K562 (cell line): ENCODE measurements around the gene TIMM23. TPM values are rescaled to one million over a fixed set of nuclear protein-coding genes. Genes with fewer than 3 reads are reported as not detected.

Source experiments
- ATAC-seq: fragments of 200-7000 bp; cut with Tn5 transposase; 3 replicates; pipeline ENCODE4 v1.9.1; 2020; ENCODE audit warnings: moderate library complexity
- BruUV-seq: library from RNA; stranded (reverse); fragments of 400-500 nt; replicated peaks from 2 replicates; lab custom pipeline; 2021; lab: Mats Ljungman, UMichigan
- CTCF ChIA-PET: fragments of 300-600 bp; formaldehyde crosslinking; extraction: SDS; loops from one replicate; lab custom pipeline; 2021; ENCODE audit warnings: low intra/inter-chr PET ratio; lab: Yijun Ruan, JAX
- POLR2A ChIA-PET: fragments of 300-600, 350-650 bp; sonication (Branson Sonifier 250); formaldehyde crosslinking; extraction: SDS; loops from one replicate; lab custom pipeline; 2021; ENCODE audit warnings: antibody characterized with exemption, inconsistent platforms; lab: Yijun Ruan, JAX
- DNase-seq, 4 experiments: peaks; one replicate each; pipeline versions ENCODE4 v3.0.0 to v3.0.0-alpha.2; 2011 to 2018; ENCODE audit warnings: low spot score in 3 of 4, mixed read lengths in 3 of 4; ENCODE audit errors: extremely low read depth in 1 of 4
- FAIRE-seq: peaks from 2 replicates; lab custom pipeline; 2011; peaks lifted over from hg19 to GRCh38; lab: Jason Lieb, UNC
- H2AFZ ChIP-seq: 2 replicates; pipeline ENCODE4 v1.6.0; 2011; ENCODE audit warnings: low read depth, low read length, control low read depth, inconsistent platforms
- H3K27ac ChIP-seq: fragments of 200-600 bp; 3 replicates; pipeline ENCODE4 v1.8.0; 2011; ENCODE audit warnings: low read depth, mild to moderate bottlenecking, control low read depth, inconsistent platforms, low read length, moderate library complexity, mixed read lengths; ENCODE audit errors: extremely low read depth
- H3K27me3 ChIP-seq, 2 experiments: fragments of 300-600 bp in 1 of 2; 2 replicates in 1 of 2; 3 replicates in 1 of 2; pipeline versions ENCODE4 v1.6.0 to v1.8.0; 2011; ENCODE audit warnings: inconsistent platforms in 2 of 2, low read length in 2 of 2, mild to moderate bottlenecking in 1 of 2, mixed read lengths in 1 of 2, moderate library complexity in 1 of 2; ENCODE audit not compliant: control insufficient read depth in 2 of 2, insufficient read depth in 2 of 2
- H3K36me3 ChIP-seq: fragments of 300-600 bp; 3 replicates; pipeline ENCODE4 v1.8.0; 2011; ENCODE audit warnings: mild to moderate bottlenecking, low read length, inconsistent platforms; ENCODE audit not compliant: control insufficient read depth, insufficient read depth
- H3K4me1 ChIP-seq, 2 experiments: fragments of 200-600 bp in 1 of 2; replicated peaks in 1 of 2; 2 replicates in 1 of 2; 3 replicates in 1 of 2; pipeline versions ENCODE4 v1.5.1 to v1.8.0; 2011; ENCODE audit warnings: inconsistent platforms in 2 of 2, low read length in 2 of 2, mild to moderate bottlenecking in 1 of 2, mixed read lengths in 1 of 2, moderate library complexity in 1 of 2; ENCODE audit not compliant: control insufficient read depth in 2 of 2, insufficient read depth in 2 of 2
- H3K4me2 ChIP-seq: 2 replicates; pipeline ENCODE4 v1.6.1; 2011; ENCODE audit warnings: low read length, control low read depth, inconsistent platforms, mixed read lengths; ENCODE audit not compliant: insufficient read depth
- H3K4me3 ChIP-seq: fragments of 200-600 bp; sonication (generic), shearing (Covaris generic); 2 replicates; pipeline ENCODE4 v1.5.1; 2016; ENCODE audit warnings: control low read depth, inconsistent platforms
- H3K79me2 ChIP-seq: fragments of 200-600 bp; 3 replicates; pipeline ENCODE4 v1.8.0; 2011; ENCODE audit warnings: low read length, inconsistent platforms; ENCODE audit not compliant: control insufficient read depth, insufficient read depth
- H3K9ac ChIP-seq, 2 experiments: 2 replicates each; pipeline versions ENCODE4 v1.6.0 to v1.6.1; 2011; ENCODE audit warnings: low read depth in 2 of 2, low read length in 2 of 2, control low read depth in 1 of 2, inconsistent platforms in 1 of 2, mild to moderate bottlenecking in 1 of 2, mixed read lengths in 1 of 2; ENCODE audit not compliant: insufficient read depth in 1 of 2
- H3K9me1 ChIP-seq: one replicate; pipeline ENCODE4 v1.6.0; 2011; ENCODE audit warnings: inconsistent platforms, mild to moderate bottlenecking, low read length, moderate library complexity; ENCODE audit not compliant: control insufficient read depth, insufficient read depth
- H3K9me3 ChIP-seq: replicated peaks from 2 replicates; pipeline ENCODE4 v1.5.1; 2011; ENCODE audit warnings: low read depth, low read length, inconsistent platforms; ENCODE audit not compliant: control insufficient read depth, insufficient read depth
- H4K20me1 ChIP-seq: replicated peaks from 2 replicates; pipeline ENCODE4 v1.6.1; 2011; ENCODE audit warnings: low read length, inconsistent platforms, mixed read lengths; ENCODE audit not compliant: control insufficient read depth, insufficient read depth
- CBX5 ChIP-seq: IDR thresholded peaks from 2 replicates; pipeline ENCODE4 v1.6.1; 2014; ENCODE audit warnings: low read depth, borderline replicate concordance
- FOXA3 ChIP-seq, 2 experiments: fragments of 450-650 bp in 1 of 2; sonication (generic) in 1 of 2; formaldehyde crosslinking; IDR thresholded peaks in 1 of 2; conservative IDR thresholded peaks in 1 of 2; 2 replicates each; pipeline versions ENCODE4 v1.4.0 to v1.8.0; 2020 to 2022; ENCODE audit warnings: mild to moderate bottlenecking in 2 of 2, missing genetic modification reagents in 1 of 2
- FOXM1 ChIP-seq, 2 experiments: fragments of 450-650 bp in 1 of 2; sonication (generic) in 1 of 2; formaldehyde crosslinking in 1 of 2; IDR thresholded peaks; 2 replicates each; pipeline versions ENCODE4 v1.6.1 to v1.9.0; 2017 to 2022; ENCODE audit warnings: low read depth in 2 of 2, mild to moderate bottlenecking in 2 of 2, missing genetic modification reagents in 1 of 2, moderate library complexity in 1 of 2
- FUS ChIP-seq: fragments of 200-400 bp; formaldehyde crosslinking; optimal IDR thresholded peaks from 2 replicates; pipeline ENCODE3; 2017; ENCODE audit warnings: low read depth, low read length
- HNRNPK ChIP-seq: fragments of 200-400 bp; formaldehyde crosslinking; IDR thresholded peaks from one replicate; pipeline ENCODE4 v1.6.1; 2018; ENCODE audit warnings: mild to moderate bottlenecking, low read depth, low read length; ENCODE audit not compliant: poor library complexity, severe bottlenecking
- MEF2D ChIP-seq: conservative IDR thresholded peaks from 2 replicates; pipeline ENCODE4 v1.6.1; 2016; ENCODE audit warnings: low read depth, missing genetic modification characterization, missing compliant biosample characterization
- PCBP2 ChIP-seq: fragments of 200-400 bp; formaldehyde crosslinking; IDR thresholded peaks from 2 replicates; pipeline ENCODE4 v1.6.1; 2018; ENCODE audit warnings: low read length, low read depth, mild to moderate bottlenecking, moderate library complexity; ENCODE audit not compliant: poor library complexity, severe bottlenecking
- PRDM10 ChIP-seq: fragments of 450-650 bp; IDR thresholded peaks from 2 replicates; pipeline ENCODE4 v1.6.1; 2018; ENCODE audit not compliant: partially characterized antibody
- RAD51 ChIP-seq: fragments of 450-650 bp; IDR thresholded peaks from 2 replicates; pipeline ENCODE4 v1.7.1; 2016; ENCODE audit warnings: low read depth, mild to moderate bottlenecking, borderline replicate concordance
- TARDBP ChIP-seq: fragments of 450-650 bp; IDR thresholded peaks from 2 replicates; pipeline ENCODE4 v1.6.1; 2016
- TEAD1 ChIP-seq, 2 experiments: fragments of 450-650 bp in 1 of 2; sonication (generic) in 1 of 2; formaldehyde crosslinking; IDR thresholded peaks; 2 replicates each; pipeline versions ENCODE4 v1.4.0 to v1.8.0; 2020 to 2022; ENCODE audit warnings: mild to moderate bottlenecking in 2 of 2, missing genetic modification reagents in 1 of 2
- TRIM28 ChIP-seq: fragments of 450-650 bp; IDR thresholded peaks from 2 replicates; pipeline ENCODE4 v1.6.1; 2017
- XRCC4 ChIP-seq: IDR thresholded peaks from one replicate; pipeline ENCODE4 v1.6.1; 2011; ENCODE audit not compliant: insufficient read depth, insufficient read length; ENCODE audit errors: extremely low read depth
- ZNF592 ChIP-seq: fragments of 450-650 bp; IDR thresholded peaks from 2 replicates; pipeline ENCODE4 v1.6.1; 2017; ENCODE audit warnings: antibody characterized with exemption, mild to moderate bottlenecking
- ZNF764 ChIP-seq: fragments of 250-450 bp; sonication (Bioruptor Pico); IDR thresholded peaks from 2 replicates; pipeline ENCODE4 v1.4.0; 2020; ENCODE audit warnings: low read depth, mild to moderate bottlenecking, moderate library complexity
- in situ Hi-C: fragments of 300-500 bp; cut with MboI; formaldehyde crosslinking; loops from 4 replicates; pipeline ENCODE4 v1.15.0; 2018; ENCODE audit warnings: inconsistent platforms, mixed read lengths
- intact Hi-C: fragments of 100-400 bp; cut with micrococcal nuclease; formaldehyde crosslinking; loops from 2 replicates; pipeline ENCODE4 v1.14.2; 2022
- polyA plus RNA-seq, 8 experiments: library from polyadenylated mRNA; depleted of rRNA in 4 of 8; stranded (reverse) in 5 of 8; unstranded in 3 of 8; fragments of >200 nt; fragmentation: Nextera tagmentation in 2 of 8; fragmentation: Illumina TruSeq in 1 of 8; extraction: Ambion mirVana in 2 of 8; extraction: Trizol in 1 of 8; gene quantifications; 2 replicates each; pipeline versions ENCODE4 v1.2.1 to v1.2.3, GENCODE V29; 2011 to 2014; ENCODE audit warnings: inconsistent platforms in 1 of 8, missing spikeins in 1 of 8
- total RNA-seq, 7 experiments: library from RNA; depleted of rRNA in 6 of 7; stranded (reverse); fragments of >200 nt in 6 of 7; fragmentation: Illumina TruSeq in 2 of 7; extraction: Trizol in 2 of 7; gene quantifications; 2 replicates each; pipeline versions ENCODE4 v1.2.1 to v1.2.3, GENCODE V29; 2011 to 2021; ENCODE audit warnings: low replicate concordance in 1 of 7

Gene TIMM23
- total and polyA plus RNA-seq, 9 of the 15 experiments (the other 6 are each of a cell fraction or from before 2014, with no cell fraction given): 148 to 280 (median 183) TPM

GRCh38 chr10:46026106-46026505 lies 53.8 kb downstream of the TIMM23 start:
- H3K4me3 ChIP-seq: no peak overlapping the region
- TF ChIP-seq PRDM10 (no peak), HNRNPK (no peak), XRCC4 (no peak), FUS (no peak), RAD51 (no peak), ZNF592 (no peak), TARDBP (no peak), FOXA3 (CRISPR knock-in tag; conservative IDR thresholded peaks at IDR 0.05 in 1 of 2, IDR thresholded peaks at IDR 0.05 in 1 of 2) (no peak), ZNF764 (no peak), PCBP2 (no peak), FOXM1 (IDR thresholded peaks at IDR 0.05; ENCODE audit: low read depth) (no peak), FOXM1 (CRISPR knock-in tag; IDR thresholded peaks at IDR 0.05; ENCODE audit: low read depth) (no peak), TRIM28 (no peak), MEF2D (tag) (no peak), TEAD1 (CRISPR knock-in tag; IDR thresholded peaks at IDR 0.05) (no peak), CBX5 (no peak)
- TF ChIP-seq, all 486 proteins: peak for 0
- intact Hi-C loops: loop anchor here (5.0 kb wide), 2 partner anchors 201 to 559 kb away; no protein-coding TSS in a partner anchor
- Histone ChIP-seq H3K9me3 (no peaks in the 10 kb centered on the region), H3K27ac (peak overlapping the region; percentile 8; the same call in 1 of the 3 replicates), H3K4me1 (peaks cover 33 to 58% of the 10 kb centered on the region in 2 experiments), H3K36me3 (peaks cover 45% of the 10 kb centered on the region), H3K9me1 (peaks cover 3% of the 10 kb centered on the region), H3K9ac (peak overlapping the region in 1 of 2 experiments; percentile 15; a peak in 1 of 4 replicates), H3K4me2 (no peak overlapping the region), H4K20me1 (peaks cover 5% of the 10 kb centered on the region; the same call in 1 of the 2 replicates), H2AFZ (no peak overlapping the region), H3K79me2 (peaks cover 94% of the 10 kb centered on the region), H3K27me3 (no peaks in the 10 kb centered on the region)
- POLR2A ChIA-PET: interaction anchor here (0.6 to 11.8 kb wide), 2 partner anchors 19 to 26 kb away, joined by 3 to 136 read pairs; no protein-coding TSS in a partner anchor
- DNase-seq: no peak
- in situ Hi-C loops: loop anchor here (5.0 kb wide), 1 partner anchor 564 kb away; no protein-coding TSS in a partner anchor
- CTCF ChIA-PET: no interaction called here
- ATAC-seq: no peak
- no TSS peak for BruUV-seq
- FAIRE-seq: no peak
